Body of pancreas (tissue), 4 donors: ENCODE measurements around the gene GNS. TPM values are rescaled to one million over a fixed set of nuclear protein-coding genes. Genes with fewer than 3 reads are reported as not detected.
A peak's percentile ranks its signal among the peaks of the same experiment; 100 is the strongest.

ENCODE experiments used
- ATAC-seq: fragments of 150-250 bp; one replicate; pipeline ENCODE4 v1.9.1; 2016
- DNase-seq, 4 donors: peaks; one replicate each; pipeline ENCODE4 v3.0.0-alpha.2; 2019
- H3K27ac ChIP-seq, 4 donors: fragments of 200-600 bp; sonication (generic); 1 replicate in 3 of 4; 2 replicates in 1 of 4; pipeline versions ENCODE4 v1.5.1 to v1.6.1; 2016 to 2019; ENCODE audit warnings: mild to moderate bottlenecking in 1 of 4, mixed read lengths in 1 of 4, moderate library complexity in 1 of 4
- H3K27me3 ChIP-seq, 2 donors: fragments of 200-600 bp; sonication (generic); one replicate each; pipeline ENCODE4 v1.6.0; 2016; ENCODE audit warnings: mild to moderate bottlenecking in 1 of 2
- H3K36me3 ChIP-seq, 2 donors: fragments of 200-600 bp; sonication (generic); replicated peaks in 1 of 2; 2 replicates each; pipeline ENCODE4 v1.5.1; 2016; ENCODE audit warnings: low read depth in 2 of 2; ENCODE audit not compliant: insufficient read depth in 1 of 2
- H3K4me1 ChIP-seq: fragments of 200-600 bp; sonication (generic); one replicate; pipeline ENCODE4 v1.6.0; 2016
- H3K4me3 ChIP-seq, 2 donors: fragments of 200-600 bp; sonication (generic); 1 replicate in 1 of 2; 2 replicates in 1 of 2; pipeline ENCODE4 v1.5.1; 2016 to 2019
- H3K9me3 ChIP-seq, 3 donors: fragments of 200-600 bp; sonication (generic); 1 replicate in 2 of 3; 2 replicates in 1 of 3; pipeline ENCODE4 v1.5.1; 2016
- CTCF ChIP-seq, 7 experiments: fragments of 450-650 bp in 4 of 7; fragments of 200-600 bp in 3 of 7; sonication (generic) in 3 of 7; IDR thresholded peaks; one replicate each; pipeline ENCODE4 v1.5.1; 2016 to 2019; ENCODE audit warnings: antibody characterized with exemption in 7 of 7
- POLR2A ChIP-seq, 3 donors: fragments of 450-650 bp; IDR thresholded peaks; one replicate each; pipeline ENCODE4 v1.6.1; 2016; ENCODE audit warnings: antibody characterized with exemption in 3 of 3, mild to moderate bottlenecking in 2 of 3
- WGBS, 2 donors: methylation state at CpG; one replicate each; pipeline ENCODE4 v1.1.5; 2017; 5-methylcytosine and 5-hydroxymethylcytosine counted together
- intact Hi-C: fragments of 100-400 bp; cut with DNase I; formaldehyde crosslinking; loops from one replicate; pipeline ENCODE4 v1.15.1; 2023
- total RNA-seq, 2 donors: library from RNA; depleted of rRNA; stranded (reverse); fragments of >200 nt; gene quantifications; one replicate each; pipeline ENCODE4 v1.1.0, GENCODE V29; 2016

Gene GNS
- total RNA-seq, 2 donors from 2014 or later, result 29.3 to 43.1 TPM

DNA sequence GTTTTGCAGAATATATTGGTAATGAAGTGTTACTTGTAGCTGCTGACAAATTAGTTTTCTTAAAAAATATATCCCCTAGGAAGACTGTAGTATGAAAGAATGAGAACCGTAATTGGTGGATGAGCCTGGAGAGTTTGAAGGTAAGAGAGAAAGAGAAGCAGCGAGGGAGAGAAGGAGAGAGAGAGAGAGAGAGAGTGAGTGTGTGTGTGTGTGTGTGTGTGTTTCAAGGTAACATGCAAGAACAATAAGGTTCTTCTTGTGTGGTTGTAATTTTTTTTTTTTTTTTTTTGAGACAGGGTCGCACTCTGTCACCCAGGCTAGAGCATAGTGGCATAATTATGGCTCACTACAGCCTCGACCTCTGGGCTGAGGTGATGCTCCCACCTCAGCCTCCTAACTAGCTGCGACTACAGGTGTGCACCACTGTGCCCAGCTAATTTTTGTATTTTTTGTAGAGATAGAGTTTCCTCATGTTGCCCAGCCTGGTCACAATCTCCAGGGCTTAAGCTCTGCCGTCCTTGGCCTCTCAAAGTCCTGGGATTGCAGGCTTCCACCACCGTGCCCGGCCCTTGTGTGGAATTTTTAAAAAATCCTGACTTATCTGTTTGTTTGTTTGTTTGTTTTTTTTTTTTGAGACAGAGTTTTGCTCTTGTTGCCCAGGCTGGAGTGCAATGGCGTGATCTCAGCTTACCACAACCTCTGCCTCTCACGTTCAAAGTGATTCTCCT lies 75.2 kb downstream of the GNS start:
- ATAC-seq (no peak), DNase-seq (no peak)
- Histone ChIP-seq H3K27ac (no peak overlapping the region), H3K9me3 (no peaks in the 10 kb centered on the region), H3K4me3 (no peak overlapping the region), H3K36me3 (peaks cover 0 to 4% of the 10 kb centered on the region in 2 donors), H3K27me3 (no peaks in the 10 kb centered on the region), H3K4me1 (peaks cover 31% of the 10 kb centered on the region)
- 79 to 89% methylated on average over 10 of the region's 10 CpGs for WGBS, 2 donors
- intact Hi-C loops, result no loop called here
- TF ChIP-seq POLR2A (IDR thresholded peaks at IDR 0.05) (no peak), CTCF (IDR thresholded peaks at IDR 0.05) (no peak)

GRCh38 chr12:64682572-64683277 lies 76.5 kb downstream of the GNS start:
- peak; percentile 62 for ATAC-seq
- intact Hi-C loops, result no loop called here

DNA sequence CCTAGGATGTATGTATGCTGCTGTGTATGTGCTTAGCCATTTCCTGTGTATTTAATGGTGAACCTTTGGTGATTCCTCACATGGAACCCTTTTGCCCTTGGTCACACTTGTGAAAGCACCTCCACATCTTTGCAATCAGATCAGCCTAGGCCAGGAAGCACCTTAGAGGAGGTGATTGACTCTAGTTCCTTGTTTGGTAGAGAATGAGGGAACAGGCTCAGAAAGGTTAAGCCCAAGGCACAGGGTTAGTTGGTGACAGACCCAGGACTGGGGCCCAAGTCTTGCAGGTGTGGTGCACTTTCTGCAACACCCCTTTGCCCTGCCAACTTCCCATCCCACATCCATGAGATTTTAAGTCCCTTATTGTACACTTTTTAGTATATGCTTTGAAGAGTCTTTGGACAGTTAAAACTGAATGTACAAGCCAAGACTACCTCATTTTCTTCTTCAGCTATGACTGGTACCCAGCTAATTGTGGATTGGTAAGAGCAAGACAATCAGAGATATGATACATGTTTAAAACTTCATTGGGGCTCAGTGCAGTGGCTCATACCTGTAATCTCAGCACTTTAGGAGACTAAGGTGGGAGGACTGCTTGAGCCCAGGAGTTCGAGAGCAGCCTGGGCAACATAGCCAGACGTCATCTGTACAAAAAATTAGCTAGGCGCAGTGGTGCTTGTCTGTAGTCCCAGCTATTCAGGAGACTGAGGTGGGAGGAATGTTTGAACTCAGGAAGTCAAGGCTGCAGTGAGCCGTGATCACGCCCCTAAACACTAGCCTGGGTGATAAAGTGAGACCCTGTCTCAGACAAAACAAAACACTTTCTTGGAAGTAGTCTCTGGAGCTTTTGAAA lies 77.8 kb downstream of the GNS start:
- no peaks in the 10 kb centered on the region for H3K27me3 ChIP-seq
- H3K4me1 ChIP-seq, result peaks cover 43% of the 10 kb centered on the region
- no peaks in the 10 kb centered on the region for H3K9me3 ChIP-seq
- H3K36me3 ChIP-seq, result peaks cover 0 to 4% of the 10 kb centered on the region in 2 donors
- peak overlapping the region in 1 of 4 donors; percentile 7 for H3K27ac ChIP-seq
- no peak overlapping the region for H3K4me3 ChIP-seq
- intact Hi-C loops, result no loop called here
- ATAC-seq (no peak), DNase-seq (no peak)
- TF ChIP-seq CTCF (IDR thresholded peaks at IDR 0.05), result no peak
- no peak for TF ChIP-seq POLR2A (IDR thresholded peaks at IDR 0.05)
- WGBS, 2 donors, result 78 to 84% methylated on average over 5 of the region's 5 CpGs

More at GRCh38 chr12:64682572-64683277, 76.5 kb downstream of the GNS start:
- Histone ChIP-seq H3K36me3 (peaks cover 0 to 4% of the 10 kb centered on the region in 2 donors), H3K9me3 (no peaks in the 10 kb centered on the region), H3K27me3 (no peaks in the 10 kb centered on the region), H3K4me3 (no peak overlapping the region), H3K4me1 (peaks cover 35% of the 10 kb centered on the region), H3K27ac (no peak overlapping the region)
- peak in 2 of 4 donors; percentile 34 to 35 for DNase-seq
- TF ChIP-seq POLR2A (IDR thresholded peaks at IDR 0.05) (no peak), CTCF (IDR thresholded peaks at IDR 0.05) (no peak)
- WGBS, 2 donors, result 45 to 53% methylated on average over 6 of the region's 6 CpGs

- Histone ChIP-seq H3K9me3 (no peaks in the 10 kb centered on the region), H3K4me3 (no peak overlapping the region), H3K27ac (peak overlapping the region in 2 of 4 donors; percentile 23 to 56), H3K36me3 (no peaks in the 10 kb centered on the region), H3K27me3 (no peaks in the 10 kb centered on the region), H3K4me1 (peaks cover 55% of the 10 kb centered on the region)
- TF ChIP-seq POLR2A (IDR thresholded peaks at IDR 0.05) (no peak), CTCF (IDR thresholded peaks at IDR 0.05) (no peak)
- ATAC-seq (no peak), DNase-seq (peak in 2 of 4 donors; percentile 22 to 45)
- WGBS, 2 donors, result 26 to 29% methylated on average over 4 of the region's 4 CpGs
- intact Hi-C loops, result no loop called here
Observed at GRCh38 chr12:64680235-64680634, 79.0 kb downstream of the GNS start.
